Measurements from ENCODE around the gene MRPL17.
"Not testable (repeated sequence)": the region's sequence is repeated elsewhere in the genome, so short reads cannot be mapped to it uniquely, and the experiment has no call there.

The MRPL17 gene

GRCh38 chr11:6693342-6694228, 10.4 kb upstream of the MRPL17 start:
- Mint-ChIP-seq H3K36me3 (no peaks in the 10 kb centered on the region), H3K27ac (peak overlapping the region; percentile 76), H3K4me3 (peak overlapping the region; percentile 64), H3K4me1 (ENCODE audit: low read depth) (peaks cover 34% of the 10 kb centered on the region), H3K9me3 (ENCODE audit: low read depth) (no peaks in the 10 kb centered on the region), H3K27me3 (no peaks in the 10 kb centered on the region)

- H3K27ac Mint-ChIP-seq = no peak overlapping the region
- no peaks in the 10 kb centered on the region for H3K27me3 Mint-ChIP-seq
These were observed 9.0 kb upstream of the MRPL17 start for GRCh38 chr11:6692128-6692527.

GRCh38 chr11:6690431-6691132, 7.4 kb upstream of the MRPL17 start:
- H3K27ac Mint-ChIP-seq = peak overlapping the region; percentile 46
- H3K9me3 Mint-ChIP-seq (ENCODE audit: low read depth); H3K4me3 Mint-ChIP-seq; H3K27me3 Mint-ChIP-seq; H3K36me3 Mint-ChIP-seq: not testable (repeated sequence)
- H3K4me1 Mint-ChIP-seq (ENCODE audit: low read depth) = peaks cover 26% of the 10 kb centered on the region

More at GRCh38 chr11:6692128-6692527, 9.0 kb upstream of the MRPL17 start:
- H3K4me3 Mint-ChIP-seq = no peak overlapping the region
- peaks cover 32% of the 10 kb centered on the region for H3K4me1 Mint-ChIP-seq (ENCODE audit: low read depth)
- no peaks in the 10 kb centered on the region for H3K9me3 Mint-ChIP-seq (ENCODE audit: low read depth)
- no peaks in the 10 kb centered on the region for H3K36me3 Mint-ChIP-seq

GRCh38 chr11:6687876-6688275, 4.7 kb upstream of the MRPL17 start:
- Mint-ChIP-seq H3K27ac (no peak overlapping the region), H3K27me3 (no peaks in the 10 kb centered on the region), H3K9me3 (ENCODE audit: low read depth) (no peaks in the 10 kb centered on the region), H3K4me1 (ENCODE audit: low read depth) (peaks cover 8% of the 10 kb centered on the region), H3K4me3 (no peak overlapping the region), H3K36me3 (no peaks in the 10 kb centered on the region)

GRCh38 chr11:6686006-6686405, 2.9 kb upstream of the MRPL17 start:
- H3K9me3 Mint-ChIP-seq (ENCODE audit: low read depth) = no peaks in the 10 kb centered on the region
- peak overlapping the region; percentile 28 for H3K4me3 Mint-ChIP-seq
- peaks cover 17% of the 10 kb centered on the region for H3K4me1 Mint-ChIP-seq (ENCODE audit: low read depth)
- peaks cover 4% of the 10 kb centered on the region for H3K36me3 Mint-ChIP-seq
- H3K27me3 Mint-ChIP-seq = no peaks in the 10 kb centered on the region
- H3K27ac Mint-ChIP-seq = peak overlapping the region; percentile 77

GRCh38 chr11:6684068-6684467, 928 bp upstream of the MRPL17 start:
- Mint-ChIP-seq H3K4me3 (peak overlapping the region; percentile 99), H3K36me3 (peaks cover 16% of the 10 kb centered on the region), H3K4me1 (ENCODE audit: low read depth) (peaks cover 26% of the 10 kb centered on the region), H3K27ac (peak overlapping the region; percentile 100)
- not testable (repeated sequence) for H3K9me3 Mint-ChIP-seq (ENCODE audit: low read depth); H3K27me3 Mint-ChIP-seq

- H3K27me3 Mint-ChIP-seq = no peaks in the 10 kb centered on the region
- peak overlapping the region; percentile 99 for H3K4me3 Mint-ChIP-seq
- H3K9me3 Mint-ChIP-seq (ENCODE audit: low read depth) = no peaks in the 10 kb centered on the region
- peaks cover 17% of the 10 kb centered on the region for H3K36me3 Mint-ChIP-seq
- H3K27ac Mint-ChIP-seq = peak overlapping the region; percentile 100
- peaks cover 28% of the 10 kb centered on the region for H3K4me1 Mint-ChIP-seq (ENCODE audit: low read depth)
These were observed 577 bp downstream of the MRPL17 start for GRCh38 chr11:6682591-6682935.

GRCh38 chr11:6681949-6682348, 1.2 kb downstream of the MRPL17 start:
- H3K4me3 Mint-ChIP-seq = peak overlapping the region; percentile 99
- H3K36me3 Mint-ChIP-seq = peaks cover 17% of the 10 kb centered on the region
- H3K27ac Mint-ChIP-seq = peak overlapping the region; percentile 100
- H3K9me3 Mint-ChIP-seq (ENCODE audit: low read depth) = no peaks in the 10 kb centered on the region
- no peaks in the 10 kb centered on the region for H3K27me3 Mint-ChIP-seq
- H3K4me1 Mint-ChIP-seq (ENCODE audit: low read depth) = peaks cover 28% of the 10 kb centered on the region

GRCh38 chr11:6681505-6681904, 1.6 kb downstream of the MRPL17 start:
- Mint-ChIP-seq H3K36me3 (peaks cover 17% of the 10 kb centered on the region), H3K4me3 (peak overlapping the region; percentile 99), H3K9me3 (ENCODE audit: low read depth) (no peaks in the 10 kb centered on the region), H3K4me1 (ENCODE audit: low read depth) (peaks cover 28% of the 10 kb centered on the region), H3K27me3 (no peaks in the 10 kb centered on the region), H3K27ac (peak overlapping the region; percentile 87)

- H3K36me3 Mint-ChIP-seq = peaks cover 17% of the 10 kb centered on the region
- H3K4me3 Mint-ChIP-seq = no peak overlapping the region
- H3K9me3 Mint-ChIP-seq (ENCODE audit: low read depth) = no peaks in the 10 kb centered on the region
- H3K27ac Mint-ChIP-seq = no peak overlapping the region
- peaks cover 53% of the 10 kb centered on the region for H3K4me1 Mint-ChIP-seq (ENCODE audit: low read depth)
- no peaks in the 10 kb centered on the region for H3K27me3 Mint-ChIP-seq
These were observed 6.1 kb downstream of the MRPL17 start for GRCh38 chr11:6677018-6677417.

- H3K36me3 Mint-ChIP-seq = peaks cover 8% of the 10 kb centered on the region
- no peak overlapping the region for H3K4me3 Mint-ChIP-seq
- no peaks in the 10 kb centered on the region for H3K27me3 Mint-ChIP-seq
- peaks cover 58% of the 10 kb centered on the region for H3K4me1 Mint-ChIP-seq (ENCODE audit: low read depth)
- no peak overlapping the region for H3K27ac Mint-ChIP-seq
- no peaks in the 10 kb centered on the region for H3K9me3 Mint-ChIP-seq (ENCODE audit: low read depth)
These were observed 8.3 kb downstream of the MRPL17 start for GRCh38 chr11:6674862-6675261.

GRCh38 chr11:6674219-6674597, 8.9 kb downstream of the MRPL17 start:
- Mint-ChIP-seq H3K4me3 (peak overlapping the region; percentile 24), H3K9me3 (ENCODE audit: low read depth) (no peaks in the 10 kb centered on the region), H3K27ac (no peak overlapping the region), H3K36me3 (peaks cover 2% of the 10 kb centered on the region), H3K27me3 (no peaks in the 10 kb centered on the region), H3K4me1 (ENCODE audit: low read depth) (peaks cover 61% of the 10 kb centered on the region)

GRCh38 chr11:6673523-6674218, 9.5 kb downstream of the MRPL17 start:
- peaks cover 66% of the 10 kb centered on the region for H3K4me1 Mint-ChIP-seq (ENCODE audit: low read depth)
- no peaks in the 10 kb centered on the region for H3K9me3 Mint-ChIP-seq (ENCODE audit: low read depth)
- H3K4me3 Mint-ChIP-seq = peak overlapping the region; percentile 18
- H3K27ac Mint-ChIP-seq = peak overlapping the region; percentile 47
- H3K27me3 Mint-ChIP-seq = no peaks in the 10 kb centered on the region
- H3K36me3 Mint-ChIP-seq = no peaks in the 10 kb centered on the region

GRCh38 chr11:6671991-6672390, 11.1 kb downstream of the MRPL17 start:
- peaks cover 80% of the 10 kb centered on the region for H3K4me1 Mint-ChIP-seq (ENCODE audit: low read depth)
- no peaks in the 10 kb centered on the region for H3K9me3 Mint-ChIP-seq (ENCODE audit: low read depth)
- no peak overlapping the region for H3K4me3 Mint-ChIP-seq
- H3K27ac Mint-ChIP-seq = peak overlapping the region; percentile 35
- no peaks in the 10 kb centered on the region for H3K27me3 Mint-ChIP-seq
- H3K36me3 Mint-ChIP-seq = no peaks in the 10 kb centered on the region
